MCF 10A (cell line): ENCODE measurements around the gene B4GALT7. TPM values are rescaled to one million over a fixed set of nuclear protein-coding genes. Genes with fewer than 3 reads are reported as not detected.

Experiments
- Bru-seq: library from RNA; stranded (reverse); fragments of 400-500 nt; gene quantifications from one replicate; lab custom pipeline; 2021; lab: Mats Ljungman, UMichigan
- BruChase-seq, 2 experiments: library from RNA; stranded (reverse); fragments of 400-500 nt; gene quantifications; one replicate each; lab custom pipeline; 2021; lab: Mats Ljungman, UMichigan
- BruUV-seq: library from RNA; stranded (reverse); fragments of 400-500 nt; replicated peaks from 2 replicates; lab custom pipeline; 2021; lab: Mats Ljungman, UMichigan
- CTCF ChIA-PET: fragments of 300-600 bp; sonication (Branson Sonifier 250); formaldehyde crosslinking; extraction: SDS; loops from one replicate; lab custom pipeline; 2021; ENCODE audit warnings: antibody characterized with exemption, inconsistent platforms; lab: Yijun Ruan, JAX
- POLR2A ChIA-PET: fragments of 300-600, 350-650 bp; sonication (Branson Sonifier 250); formaldehyde crosslinking; extraction: SDS; loops from one replicate; lab custom pipeline; 2020; ENCODE audit warnings: antibody characterized with exemption, inconsistent platforms; lab: Yijun Ruan, JAX
- DNase-seq: peaks from one replicate; pipeline ENCODE4 v3.0.0-alpha.2; 2018; ENCODE audit not compliant: unreplicated experiment
- H3K27ac Mint-ChIP-seq: one replicate; pipeline ENCODE4 v1.8.0; 2022; ENCODE audit warnings: mild to moderate bottlenecking, low read depth, mixed read lengths; ENCODE audit not compliant: unreplicated experiment
- H3K27me3 Mint-ChIP-seq: one replicate; pipeline ENCODE4 v1.8.0; 2022; ENCODE audit warnings: mixed read lengths; ENCODE audit not compliant: insufficient read depth, unreplicated experiment
- H3K36me3 Mint-ChIP-seq: one replicate; pipeline ENCODE4 v1.8.0; 2022; ENCODE audit warnings: mild to moderate bottlenecking, moderate library complexity, mixed read lengths; ENCODE audit not compliant: insufficient read depth, unreplicated experiment
- H3K4me1 Mint-ChIP-seq: one replicate; pipeline ENCODE4 v1.8.0; 2022; ENCODE audit warnings: mixed read lengths; ENCODE audit not compliant: insufficient read depth, unreplicated experiment
- H3K4me3 Mint-ChIP-seq: one replicate; pipeline ENCODE4 v1.8.0; 2022; ENCODE audit warnings: mild to moderate bottlenecking, moderate library complexity, mixed read lengths; ENCODE audit not compliant: unreplicated experiment
- H3K9me3 Mint-ChIP-seq: one replicate; pipeline ENCODE4 v1.8.0; 2022; ENCODE audit warnings: mixed read lengths; ENCODE audit not compliant: unreplicated experiment
- intact Hi-C: fragments of 100-400 bp; cut with micrococcal nuclease; formaldehyde crosslinking; loops from 2 replicates; pipeline ENCODE4 v1.14.1; 2022
- long read RNA-seq: library from polyadenylated mRNA; stranded (forward); transcript quantifications from one replicate; pipeline ENCODE4 v2.0.0, GENCODE V29; 2022
- total RNA-seq: library from RNA; stranded (reverse); gene quantifications from 2 replicates; pipeline ENCODE4 v1.2.3, GENCODE V29; 2022
- TF ChIP-seq, protein P1 (sequence below): fragments of 200-600 bp; IDR thresholded peaks from one replicate; pipeline ENCODE4 v1.8.0; 2022; ENCODE audit warnings: antibody characterized with exemption, mild to moderate bottlenecking; ENCODE audit not compliant: unreplicated experiment

B4GALT7 gene
- total RNA-seq (37.9 and 38.8 TPM in 2 replicates), Bru-seq, nascent RNA (percentile 71 among the genes with signal in this experiment), BruChase-seq, experiment 1, labeled RNA remaining after a 6-hour chase (percentile 87 among the genes with signal in this experiment), BruChase-seq, experiment 2, labeled RNA remaining after a 2-hour chase (percentile 73 among the genes with signal in this experiment)
- long read RNA-seq, transcript B4GALT7-201 (6 exons, 1,747 nt), result major isoform, 86 of 113 reads
- long read RNA-seq, partial matches to known transcripts, result 7 of 113 reads
- long read RNA-seq, other reads (novel, unspliced or antisense), result 18 of 113 reads

- TF ChIP-seq, protein P1, sequence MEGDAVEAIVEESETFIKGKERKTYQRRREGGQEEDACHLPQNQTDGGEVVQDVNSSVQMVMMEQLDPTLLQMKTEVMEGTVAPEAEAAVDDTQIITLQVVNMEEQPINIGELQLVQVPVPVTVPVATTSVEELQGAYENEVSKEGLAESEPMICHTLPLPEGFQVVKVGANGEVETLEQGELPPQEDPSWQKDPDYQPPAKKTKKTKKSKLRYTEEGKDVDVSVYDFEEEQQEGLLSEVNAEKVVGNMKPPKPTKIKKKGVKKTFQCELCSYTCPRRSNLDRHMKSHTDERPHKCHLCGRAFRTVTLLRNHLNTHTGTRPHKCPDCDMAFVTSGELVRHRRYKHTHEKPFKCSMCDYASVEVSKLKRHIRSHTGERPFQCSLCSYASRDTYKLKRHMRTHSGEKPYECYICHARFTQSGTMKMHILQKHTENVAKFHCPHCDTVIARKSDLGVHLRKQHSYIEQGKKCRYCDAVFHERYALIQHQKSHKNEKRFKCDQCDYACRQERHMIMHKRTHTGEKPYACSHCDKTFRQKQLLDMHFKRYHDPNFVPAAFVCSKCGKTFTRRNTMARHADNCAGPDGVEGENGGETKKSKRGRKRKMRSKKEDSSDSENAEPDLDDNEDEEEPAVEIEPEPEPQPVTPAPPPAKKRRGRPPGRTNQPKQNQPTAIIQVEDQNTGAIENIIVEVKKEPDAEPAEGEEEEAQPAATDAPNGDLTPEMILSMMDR, result no peak
- POLR2A ChIA-PET, result interaction anchor here (0.5 to 4.3 kb wide), 18 partner anchors 8 to 1152 kb away, joined by 3 to 36 read pairs (median 4); partner anchors contain the start of genes DDX41, FAM193B, PDLIM7 and TMED9
- peak; percentile 85 for DNase-seq
- intact Hi-C loops, result loop anchor here (2.0 to 10.0 kb wide), 3 partner anchors 39 to 565 kb away; partner anchors contain the start of gene DDX41
- H3K27me3 Mint-ChIP-seq, result no peaks in the 10 kb centered on the region
- peaks cover 25% of the 10 kb centered on the region for H3K36me3 Mint-ChIP-seq
- H3K4me3 Mint-ChIP-seq, result peak within 1 kb of the TSS; percentile 85
- no TSS peak for BruUV-seq
- no peaks in the 10 kb centered on the region for H3K9me3 Mint-ChIP-seq
- peaks cover 35% of the 10 kb centered on the region for H3K4me1 Mint-ChIP-seq
- CTCF ChIA-PET, result interaction anchor here (0.6 to 2.0 kb wide), 6 partner anchors 7 to 302 kb away, joined by 3 to 7 read pairs (median 3); no protein-coding TSS in a partner anchor
- H3K27ac Mint-ChIP-seq, result peak within 1 kb of the TSS; percentile 93
These were observed at the start of gene B4GALT7 for GRCh38 chr5:177599731-177600507. Gene B4GALT7, plus strand, starts transcription at chr5:177600132. Its CDS starts 79 bp downstream, at chr5:177600211.

DNA sequence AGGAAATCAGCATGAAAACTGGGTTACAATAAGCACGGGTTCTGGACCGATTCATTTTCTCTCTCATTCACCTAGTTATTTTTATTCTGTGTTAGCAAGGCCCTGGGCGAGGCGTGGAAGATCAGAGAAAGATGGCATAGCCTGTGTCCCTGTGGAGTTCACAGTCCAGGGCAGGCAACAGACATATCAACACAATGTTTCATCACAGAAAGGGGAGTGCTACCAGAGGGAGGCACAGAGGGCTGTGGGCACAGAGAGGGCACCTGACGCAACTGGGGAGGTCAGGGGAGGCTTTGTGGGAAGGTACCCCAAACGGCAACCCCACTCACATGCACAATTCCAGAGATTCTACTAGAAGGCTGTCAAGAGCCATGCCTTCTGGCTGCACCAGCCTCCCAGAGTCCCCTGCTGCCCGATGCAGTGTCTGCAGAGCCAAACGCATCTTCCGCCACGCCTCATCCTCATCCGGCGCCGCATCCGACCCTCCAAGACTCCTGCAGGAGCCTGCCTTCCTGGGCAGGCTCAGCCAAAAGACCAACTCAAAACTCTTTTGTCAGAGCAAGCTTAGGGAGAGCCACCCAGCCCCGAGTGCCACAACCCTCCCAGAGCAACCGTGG, 47.0 kb upstream of the B4GALT7 start:
- ChIA-PET POLR2A (interaction anchor here (1.1 to 2.3 kb wide), 7 partner anchors 8 to 49 kb away, joined by 4 to 16 read pairs (median 8); partner anchors contain the start of genes B4GALT7, DDX41 and TMED9), CTCF (interaction anchor here (0.6 to 1.4 kb wide), 3 partner anchors 8 to 52 kb away, joined by 3 to 5 read pairs (median 3); no protein-coding TSS in a partner anchor)
- H3K9me3 Mint-ChIP-seq, result no peaks in the 10 kb centered on the region
- peak overlapping the region; percentile 84 for H3K4me3 Mint-ChIP-seq
- TF ChIP-seq, protein P1, result no peak
- no TSS peak for BruUV-seq
- H3K36me3 Mint-ChIP-seq, result peaks cover 39% of the 10 kb centered on the region
- H3K4me1 Mint-ChIP-seq, result peaks cover 34% of the 10 kb centered on the region
- H3K27ac Mint-ChIP-seq, result peak overlapping the region; percentile 4
- H3K27me3 Mint-ChIP-seq, result no peaks in the 10 kb centered on the region
- intact Hi-C loops, result no loop called here
- no peak for DNase-seq

DNA sequence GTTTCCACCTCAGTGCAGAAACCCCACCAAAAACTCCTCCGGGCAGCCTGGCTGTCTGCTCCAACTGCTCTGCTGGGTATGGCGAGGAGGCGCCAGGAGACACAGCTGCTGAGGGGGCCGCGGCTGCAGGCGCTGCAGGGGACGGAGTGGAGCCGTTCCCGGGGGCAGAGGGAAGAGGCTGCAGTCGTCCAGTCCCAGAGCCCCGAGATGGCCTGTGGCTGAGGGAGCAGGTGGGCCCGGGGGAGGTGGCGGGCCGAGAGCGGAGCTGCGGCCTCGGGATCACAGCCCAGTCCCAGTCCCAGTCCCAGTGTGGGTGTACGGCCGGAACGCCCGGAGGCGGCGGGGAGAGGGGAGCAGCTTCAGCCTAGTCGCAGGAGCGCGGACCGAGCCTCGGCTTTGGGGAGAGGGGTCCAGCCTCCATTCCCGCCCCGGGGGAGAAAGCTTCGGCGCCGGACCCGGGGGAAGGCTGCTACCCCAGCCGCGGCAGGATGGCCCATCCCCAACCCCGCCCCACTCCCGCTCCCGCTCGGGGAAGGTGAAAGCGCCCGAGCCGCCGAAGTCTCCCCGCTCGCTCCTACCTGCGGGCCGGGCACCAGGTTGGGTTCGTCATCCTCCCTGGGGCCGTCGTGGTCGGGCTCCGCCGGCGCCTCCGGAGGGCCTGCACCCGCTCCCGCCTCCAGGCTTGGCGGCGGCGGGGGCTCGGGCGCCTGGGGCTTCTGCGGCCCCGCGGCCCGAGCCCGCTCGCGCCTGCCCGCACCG, 46.1 kb upstream of the B4GALT7 start:
- Mint-ChIP-seq H3K36me3 (peaks cover 39% of the 10 kb centered on the region), H3K4me3 (peak overlapping the region; percentile 84), H3K9me3 (no peaks in the 10 kb centered on the region), H3K4me1 (peaks cover 25% of the 10 kb centered on the region), H3K27me3 (no peaks in the 10 kb centered on the region), H3K27ac (peak overlapping the region; percentile 63)
- TF ChIP-seq, protein P1, result no peak
- no TSS peak for BruUV-seq
- intact Hi-C loops, result loop anchor here (1.0 to 2.0 kb wide), 2 partner anchors 8 to 37 kb away; partner anchors contain the start of gene DDX41
- peak; percentile 43 for DNase-seq
- POLR2A ChIA-PET, result interaction anchor here (0.9 to 2.3 kb wide), 8 partner anchors 9 to 48 kb away, joined by 3 to 16 read pairs (median 8); partner anchors contain the start of genes B4GALT7, DDX41 and TMED9
- CTCF ChIA-PET, result no interaction called here
